ENCODE data around the gene CCRL2. TPM values are rescaled to one million over a fixed set of nuclear protein-coding genes. Genes with fewer than 3 reads are reported as not detected.

CCRL2 gene
- total RNA-seq, 1 experiment from 2014 or later = not detected

DNA sequence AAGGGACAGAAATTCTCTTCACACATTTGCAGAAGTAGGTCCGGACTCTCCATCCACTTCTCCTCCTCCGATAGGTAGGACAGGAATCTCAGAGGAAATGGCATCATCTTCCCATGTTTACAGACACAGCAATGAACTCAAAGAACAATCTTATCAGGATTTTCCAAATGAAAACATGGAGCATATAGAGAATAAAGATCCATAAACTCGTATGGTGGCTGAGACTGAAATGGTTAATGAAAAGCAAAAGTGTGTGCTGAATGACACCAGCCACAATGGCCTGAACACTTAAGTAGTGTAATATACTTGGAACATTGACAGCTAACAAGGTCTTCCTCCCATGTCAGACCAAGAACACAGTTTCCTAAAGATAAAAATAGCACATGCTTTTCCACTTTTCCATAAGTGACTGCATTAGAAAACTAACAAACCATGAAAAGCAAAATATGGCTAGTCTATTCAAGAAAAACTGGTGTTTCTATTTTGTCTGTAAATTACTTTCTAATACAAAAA is 5.8 kb downstream of the CCRL2 start:
- POLR2A ChIA-PET = no interaction called here

GRCh38 chr3:46413951-46414350 is 6.9 kb downstream of the CCRL2 start:
- DNase-seq (ENCODE audit: low spot score) (no peak), ATAC-seq (no peak)
- H3K4me3 Mint-ChIP-seq = no peak overlapping the region
- no peak overlapping the region for H3K27ac Mint-ChIP-seq
- H3K4me1 Mint-ChIP-seq = peaks cover 22% of the 10 kb centered on the region
- H3K9me3 Mint-ChIP-seq = no peaks in the 10 kb centered on the region
- H3K27me3 Mint-ChIP-seq (ENCODE audit: low read depth) = no peaks in the 10 kb centered on the region
- TF ChIP-seq, protein P1, sequence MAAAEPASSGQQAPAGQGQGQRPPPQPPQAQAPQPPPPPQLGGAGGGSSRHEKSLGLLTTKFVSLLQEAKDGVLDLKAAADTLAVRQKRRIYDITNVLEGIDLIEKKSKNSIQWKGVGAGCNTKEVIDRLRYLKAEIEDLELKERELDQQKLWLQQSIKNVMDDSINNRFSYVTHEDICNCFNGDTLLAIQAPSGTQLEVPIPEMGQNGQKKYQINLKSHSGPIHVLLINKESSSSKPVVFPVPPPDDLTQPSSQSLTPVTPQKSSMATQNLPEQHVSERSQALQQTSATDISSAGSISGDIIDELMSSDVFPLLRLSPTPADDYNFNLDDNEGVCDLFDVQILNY (CRISPR knock-in tag; IDR thresholded peaks at IDR 0.05) = no peak
- TF ChIP-seq, protein P2, sequence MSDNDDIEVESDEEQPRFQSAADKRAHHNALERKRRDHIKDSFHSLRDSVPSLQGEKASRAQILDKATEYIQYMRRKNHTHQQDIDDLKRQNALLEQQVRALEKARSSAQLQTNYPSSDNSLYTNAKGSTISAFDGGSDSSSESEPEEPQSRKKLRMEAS (CRISPR knock-in tag; IDR thresholded peaks at IDR 0.05) = no peak
- TF ChIP-seq, protein P3, sequence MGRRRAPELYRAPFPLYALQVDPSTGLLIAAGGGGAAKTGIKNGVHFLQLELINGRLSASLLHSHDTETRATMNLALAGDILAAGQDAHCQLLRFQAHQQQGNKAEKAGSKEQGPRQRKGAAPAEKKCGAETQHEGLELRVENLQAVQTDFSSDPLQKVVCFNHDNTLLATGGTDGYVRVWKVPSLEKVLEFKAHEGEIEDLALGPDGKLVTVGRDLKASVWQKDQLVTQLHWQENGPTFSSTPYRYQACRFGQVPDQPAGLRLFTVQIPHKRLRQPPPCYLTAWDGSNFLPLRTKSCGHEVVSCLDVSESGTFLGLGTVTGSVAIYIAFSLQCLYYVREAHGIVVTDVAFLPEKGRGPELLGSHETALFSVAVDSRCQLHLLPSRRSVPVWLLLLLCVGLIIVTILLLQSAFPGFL (CRISPR knock-in tag; IDR thresholded peaks at IDR 0.05; ENCODE audit: borderline replicate concordance) = no peak
- TF ChIP-seq ATF2 (CRISPR knock-in tag; IDR thresholded peaks at IDR 0.05; ENCODE audit: borderline replicate concordance, low read depth) (no peak), MYBL2 (CRISPR knock-in tag; IDR thresholded peaks at IDR 0.05) (no peak), ARID4B (CRISPR knock-in tag; IDR thresholded peaks at IDR 0.05; ENCODE audit: borderline replicate concordance) (no peak), NR2C2 (CRISPR knock-in tag; IDR thresholded peaks at IDR 0.05) (no peak), ZNF263 (CRISPR knock-in tag; IDR thresholded peaks at IDR 0.05; ENCODE audit: low read depth) (no peak), NFE2L1 (CRISPR knock-in tag; IDR thresholded peaks at IDR 0.05) (no peak), CREM (CRISPR knock-in tag; IDR thresholded peaks at IDR 0.05) (no peak), ZNF423 (CRISPR knock-in tag; IDR thresholded peaks at IDR 0.05) (no peak)
- TF ChIP-seq, protein P4, sequence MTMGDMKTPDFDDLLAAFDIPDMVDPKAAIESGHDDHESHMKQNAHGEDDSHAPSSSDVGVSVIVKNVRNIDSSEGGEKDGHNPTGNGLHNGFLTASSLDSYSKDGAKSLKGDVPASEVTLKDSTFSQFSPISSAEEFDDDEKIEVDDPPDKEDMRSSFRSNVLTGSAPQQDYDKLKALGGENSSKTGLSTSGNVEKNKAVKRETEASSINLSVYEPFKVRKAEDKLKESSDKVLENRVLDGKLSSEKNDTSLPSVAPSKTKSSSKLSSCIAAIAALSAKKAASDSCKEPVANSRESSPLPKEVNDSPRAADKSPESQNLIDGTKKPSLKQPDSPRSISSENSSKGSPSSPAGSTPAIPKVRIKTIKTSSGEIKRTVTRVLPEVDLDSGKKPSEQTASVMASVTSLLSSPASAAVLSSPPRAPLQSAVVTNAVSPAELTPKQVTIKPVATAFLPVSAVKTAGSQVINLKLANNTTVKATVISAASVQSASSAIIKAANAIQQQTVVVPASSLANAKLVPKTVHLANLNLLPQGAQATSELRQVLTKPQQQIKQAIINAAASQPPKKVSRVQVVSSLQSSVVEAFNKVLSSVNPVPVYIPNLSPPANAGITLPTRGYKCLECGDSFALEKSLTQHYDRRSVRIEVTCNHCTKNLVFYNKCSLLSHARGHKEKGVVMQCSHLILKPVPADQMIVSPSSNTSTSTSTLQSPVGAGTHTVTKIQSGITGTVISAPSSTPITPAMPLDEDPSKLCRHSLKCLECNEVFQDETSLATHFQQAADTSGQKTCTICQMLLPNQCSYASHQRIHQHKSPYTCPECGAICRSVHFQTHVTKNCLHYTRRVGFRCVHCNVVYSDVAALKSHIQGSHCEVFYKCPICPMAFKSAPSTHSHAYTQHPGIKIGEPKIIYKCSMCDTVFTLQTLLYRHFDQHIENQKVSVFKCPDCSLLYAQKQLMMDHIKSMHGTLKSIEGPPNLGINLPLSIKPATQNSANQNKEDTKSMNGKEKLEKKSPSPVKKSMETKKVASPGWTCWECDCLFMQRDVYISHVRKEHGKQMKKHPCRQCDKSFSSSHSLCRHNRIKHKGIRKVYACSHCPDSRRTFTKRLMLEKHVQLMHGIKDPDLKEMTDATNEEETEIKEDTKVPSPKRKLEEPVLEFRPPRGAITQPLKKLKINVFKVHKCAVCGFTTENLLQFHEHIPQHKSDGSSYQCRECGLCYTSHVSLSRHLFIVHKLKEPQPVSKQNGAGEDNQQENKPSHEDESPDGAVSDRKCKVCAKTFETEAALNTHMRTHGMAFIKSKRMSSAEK (CRISPR knock-in tag; IDR thresholded peaks at IDR 0.05; ENCODE audit: borderline replicate concordance) = no peak
- ChIA-PET CTCF (interaction anchor here (0.8 to 1.3 kb wide), 2 partner anchors 28 to 30 kb away, joined by 3 read pairs; no protein-coding TSS in a partner anchor), POLR2A (no interaction called here)
- no peaks in the 10 kb centered on the region for H3K36me3 Mint-ChIP-seq

More for the DNA sequence above, 5.8 kb downstream of the CCRL2 start:
- Mint-ChIP-seq H3K36me3 (no peaks in the 10 kb centered on the region), H3K9me3 (no peaks in the 10 kb centered on the region), H3K4me3 (no peak overlapping the region), H3K4me1 (peaks cover 12% of the 10 kb centered on the region), H3K27ac (no peak overlapping the region), H3K27me3 (ENCODE audit: low read depth) (no peaks in the 10 kb centered on the region)
- no peak for TF ChIP-seq FOXK1 (CRISPR knock-in tag; IDR thresholded peaks at IDR 0.05)
- TF ChIP-seq KAT7 (CRISPR knock-in tag; IDR thresholded peaks at IDR 0.05; ENCODE audit: borderline replicate concordance) = no peak
- TF ChIP-seq, protein P5, sequence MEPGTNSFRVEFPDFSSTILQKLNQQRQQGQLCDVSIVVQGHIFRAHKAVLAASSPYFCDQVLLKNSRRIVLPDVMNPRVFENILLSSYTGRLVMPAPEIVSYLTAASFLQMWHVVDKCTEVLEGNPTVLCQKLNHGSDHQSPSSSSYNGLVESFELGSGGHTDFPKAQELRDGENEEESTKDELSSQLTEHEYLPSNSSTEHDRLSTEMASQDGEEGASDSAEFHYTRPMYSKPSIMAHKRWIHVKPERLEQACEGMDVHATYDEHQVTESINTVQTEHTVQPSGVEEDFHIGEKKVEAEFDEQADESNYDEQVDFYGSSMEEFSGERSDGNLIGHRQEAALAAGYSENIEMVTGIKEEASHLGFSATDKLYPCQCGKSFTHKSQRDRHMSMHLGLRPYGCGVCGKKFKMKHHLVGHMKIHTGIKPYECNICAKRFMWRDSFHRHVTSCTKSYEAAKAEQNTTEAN (CRISPR knock-in tag; IDR thresholded peaks at IDR 0.05) = no peak
- no peak for ATAC-seq
- DNase-seq (ENCODE audit: low spot score) = no peak
- CTCF ChIA-PET = interaction anchor here (1.3 kb wide), 1 partner anchor 29 kb away, joined by 3 read pairs; no protein-coding TSS in a partner anchor

All from WTC11 (cell line).